Colonic mucosa (tissue), 4 donors: ENCODE results near the gene BMS1. TPM values are rescaled to one million over a fixed set of nuclear protein-coding genes. Genes with fewer than 3 reads are reported as not detected.

ENCODE experiments used
- DNase-seq: peaks from one replicate; pipeline ENCODE4 v3.0.0-alpha.2; 2020
- H3K27ac ChIP-seq: fragments of 200-600 bp; one replicate; pipeline ENCODE4 v1.8.0; 2021
- H3K27me3 ChIP-seq: fragments of 200-600 bp; one replicate; pipeline ENCODE4 v1.8.0; 2021
- H3K36me3 ChIP-seq: fragments of 200-600 bp; one replicate; pipeline ENCODE4 v1.8.0; 2021
- H3K4me1 ChIP-seq: fragments of 200-600 bp; one replicate; pipeline ENCODE4 v1.8.0; 2021; ENCODE audit warnings: mild to moderate bottlenecking
- H3K4me3 ChIP-seq: fragments of 200-600 bp; one replicate; pipeline ENCODE4 v1.8.0; 2021
- H3K9ac ChIP-seq, 2 donors: one replicate each; pipeline ENCODE4 v1.7.0; 2013; ENCODE audit warnings: control low read depth in 2 of 2, low read depth in 2 of 2, low read length in 2 of 2
- H3K9me3 ChIP-seq: fragments of 200-600 bp; one replicate; pipeline ENCODE4 v1.8.0; 2021
- CTCF ChIP-seq: fragments of 200-600 bp; IDR thresholded peaks from one replicate; pipeline ENCODE4 v1.8.0; 2022; ENCODE audit warnings: antibody characterized with exemption, mild to moderate bottlenecking
- intact Hi-C: fragments of 100-400 bp; cut with DNase I; formaldehyde crosslinking; loops from one replicate; pipeline ENCODE4 v1.14.1; 2022
- total RNA-seq, 2 donors: library from RNA; stranded (reverse); fragmentation: NEBNext Ultra II Directional in 1 of 2; extraction: Animal tissue kit (Norgen Biotek cat#: 25700) in 1 of 2; gene quantifications; one replicate each; pipeline ENCODE4 v1.2.1, GENCODE V29; 2021
- donor health status: healthy.
- donor health status: DM: no; HTN: no; CAD: no.
- donor health status: DM: no; HTN: no; CAD: no.

BMS1 gene
- total RNA-seq, 2 donors from 2014 or later, result 11.4 to 14.6 TPM

- no peak overlapping the region for H3K27ac ChIP-seq
- intact Hi-C loops, result no loop called here
Measured at GRCh38 chr10:42878821-42879195, 96.2 kb downstream of the BMS1 start.

GRCh38 chr10:42879380-42880254 is 97.0 kb downstream of the BMS1 start:
- no peak overlapping the region for H3K9ac ChIP-seq
- H3K4me1 ChIP-seq, result no peaks in the 10 kb centered on the region
- H3K27ac ChIP-seq, result no peak overlapping the region
- H3K36me3 ChIP-seq, result no peaks in the 10 kb centered on the region
- no peak overlapping the region for H3K4me3 ChIP-seq
- no peak for DNase-seq
- intact Hi-C loops, result no loop called here
- H3K9me3 ChIP-seq, result no peaks in the 10 kb centered on the region
- H3K27me3 ChIP-seq, result no peaks in the 10 kb centered on the region
- no peak for TF ChIP-seq CTCF

More at GRCh38 chr10:42878821-42879195, 96.2 kb downstream of the BMS1 start:
- Histone ChIP-seq H3K27me3 (no peaks in the 10 kb centered on the region), H3K4me1 (no peaks in the 10 kb centered on the region), H3K36me3 (no peaks in the 10 kb centered on the region), H3K9ac (no peak overlapping the region), H3K4me3 (no peak overlapping the region), H3K9me3 (no peaks in the 10 kb centered on the region)
- no peak for DNase-seq
- TF ChIP-seq CTCF, result no peak

- Histone ChIP-seq H3K36me3 (no peaks in the 10 kb centered on the region), H3K9me3 (no peaks in the 10 kb centered on the region), H3K27ac (no peak overlapping the region), H3K4me1 (no peaks in the 10 kb centered on the region), H3K27me3 (no peaks in the 10 kb centered on the region), H3K9ac (no peak overlapping the region), H3K4me3 (no peak overlapping the region)
- no peak for DNase-seq
- TF ChIP-seq CTCF, result no peak
- intact Hi-C loops, result no loop called here
Measured at GRCh38 chr10:42880255-42880620, 97.6 kb downstream of the BMS1 start.

- TF ChIP-seq CTCF, result no peak
- Histone ChIP-seq H3K4me3 (no peak overlapping the region), H3K27me3 (no peaks in the 10 kb centered on the region), H3K27ac (no peak overlapping the region), H3K9me3 (no peaks in the 10 kb centered on the region), H3K4me1 (no peaks in the 10 kb centered on the region), H3K9ac (no peak overlapping the region), H3K36me3 (no peaks in the 10 kb centered on the region)
- DNase-seq, result no peak
- intact Hi-C loops, result no loop called here
Measured at GRCh38 chr10:42882597-42882996, 100.0 kb downstream of the BMS1 start.

Other genes starting within 250 kb of the BMS1 start
- gene ZNF33B, start 144.2 kb upstream of the BMS1 start, total RNA-seq, result 10 to 100 TPM; 19.5 to 25.1 TPM